Stimulated activated CD8-positive, alpha-beta memory T cell treated with anti-CD3 and anti-CD28 coated beads, Interleukin-12 subunit alpha, Interleukin-12 subunit beta, amount 100 ng/mL, for 1 hour (primary cell): ENCODE measurements around the gene RDH8.

Experiments used
- DNase-seq: peaks from one replicate; pipeline ENCODE4 v3.0.0-alpha.2; 2020; ENCODE audit warnings: low read depth

The RDH8 gene

GRCh38 chr19:10036601-10037071 lies 23.4 kb downstream of the RDH8 start:
- DNase-seq = no peak

- no peak for DNase-seq
These were observed 24.1 kb downstream of the RDH8 start for GRCh38 chr19:10037367-10037766.

GRCh38 chr19:10037809-10038208 lies 24.5 kb downstream of the RDH8 start:
- no peak for DNase-seq

GRCh38 chr19:10043286-10043927 lies 30.1 kb downstream of the RDH8 start:
- DNase-seq = no peak

- DNase-seq = no peak
These were observed 31.1 kb downstream of the RDH8 start for GRCh38 chr19:10044390-10044789.

GRCh38 chr19:10045371-10045770 lies 32.1 kb downstream of the RDH8 start:
- DNase-seq = no peak

GRCh38 chr19:10049626-10050025 lies 36.3 kb downstream of the RDH8 start:
- DNase-seq = no peak

GRCh38 chr19:10052602-10053360 lies 39.5 kb downstream of the RDH8 start:
- DNase-seq = no peak

- DNase-seq = no peak
These were observed 48.5 kb downstream of the RDH8 start for GRCh38 chr19:10061717-10062310.

GRCh38 chr19:10068205-10068604 lies 54.9 kb downstream of the RDH8 start:
- no peak for DNase-seq

- DNase-seq = no peak
These were observed 55.8 kb downstream of the RDH8 start for GRCh38 chr19:10069046-10069445.

GRCh38 chr19:10070730-10071446 lies 57.6 kb downstream of the RDH8 start:
- DNase-seq = no peak
